CD8-positive, alpha-beta memory T cell (primary cell): ENCODE measurements around the gene CHMP2A. TPM values are rescaled to one million over a fixed set of nuclear protein-coding genes. Genes with fewer than 3 reads are reported as not detected.
A peak's percentile ranks its signal among the peaks of the same experiment; 100 is the strongest.

ENCODE experiments used
- CTCF ChIA-PET: fragments of 350-600 bp; sonication (Branson Sonifier 250); formaldehyde crosslinking; loops from one replicate; lab custom pipeline; 2021; ENCODE audit warnings: antibody characterized with exemption; lab: Charles Lee
- POLR2A ChIA-PET: fragments of 350-600 bp; sonication (Branson Sonifier 250); formaldehyde crosslinking; loops from one replicate; lab custom pipeline; 2021; ENCODE audit warnings: antibody characterized with exemption; lab: Charles Lee
- DNase-seq, 5 donors: peaks; one replicate each; pipeline versions ENCODE4 v3.0.0 to v3.0.0-alpha.2; 2020 to 2022; ENCODE audit warnings: mixed read lengths in 1 of 5
- H3K27ac ChIP-seq: one replicate; pipeline ENCODE4 v1.7.0; 2013; ENCODE audit warnings: low read depth, mild to moderate bottlenecking, low read length, moderate library complexity
- H3K27me3 ChIP-seq: 2 replicates; pipeline ENCODE4 v1.7.0; 2013; ENCODE audit warnings: low read length, mild to moderate bottlenecking; ENCODE audit not compliant: insufficient read depth, poor library complexity, severe bottlenecking
- H3K36me3 ChIP-seq: 2 replicates; pipeline ENCODE4 v1.7.0; 2013; ENCODE audit warnings: mild to moderate bottlenecking, low read length, moderate library complexity; ENCODE audit not compliant: insufficient read depth
- H3K4me1 ChIP-seq: 2 replicates; pipeline ENCODE4 v1.7.0; 2013; ENCODE audit warnings: mild to moderate bottlenecking, low read length, moderate library complexity; ENCODE audit not compliant: insufficient read depth
- H3K4me3 ChIP-seq: 2 replicates; pipeline ENCODE4 v1.7.0; 2013; ENCODE audit warnings: mild to moderate bottlenecking, low read length
- H3K9me3 ChIP-seq: 2 replicates; pipeline ENCODE4 v1.7.0; 2013; ENCODE audit warnings: mild to moderate bottlenecking, low read length
- H3K27ac Mint-ChIP-seq, 8 donors: one replicate each; pipeline ENCODE4 v1.8.0; 2020 to 2021; ENCODE audit warnings: mixed read lengths in 8 of 8, mild to moderate bottlenecking in 6 of 8, inconsistent platforms in 3 of 8, moderate library complexity in 3 of 8
- H3K27me3 Mint-ChIP-seq, 2 donors: one replicate each; pipeline ENCODE4 v1.8.0; 2020 to 2021; ENCODE audit warnings: mixed read lengths in 2 of 2, mild to moderate bottlenecking in 1 of 2, moderate library complexity in 1 of 2
- H3K36me3 Mint-ChIP-seq, 3 donors: one replicate each; pipeline ENCODE4 v1.8.0; 2020 to 2021; ENCODE audit warnings: mixed read lengths in 3 of 3, inconsistent platforms in 1 of 3, mild to moderate bottlenecking in 1 of 3
- H3K4me1 Mint-ChIP-seq, 3 donors: one replicate each; pipeline ENCODE4 v1.8.0; 2020 to 2021; ENCODE audit warnings: mixed read lengths in 3 of 3, inconsistent platforms in 1 of 3, mild to moderate bottlenecking in 1 of 3
- H3K4me3 Mint-ChIP-seq, 7 donors: one replicate each; pipeline ENCODE4 v1.8.0; 2020 to 2021; ENCODE audit warnings: mixed read lengths in 7 of 7, mild to moderate bottlenecking in 6 of 7, moderate library complexity in 4 of 7, inconsistent platforms in 2 of 7
- H3K9me3 Mint-ChIP-seq, 5 donors: one replicate each; pipeline ENCODE4 v1.8.0; 2020 to 2022; ENCODE audit warnings: mixed read lengths in 5 of 5, mild to moderate bottlenecking in 3 of 5, moderate library complexity in 2 of 5, inconsistent platforms in 1 of 5
- polyA plus RNA-seq: library from polyadenylated mRNA; unstranded; fragments of 300-500 nt; fragmentation: Illumina TruSeq; gene quantifications from one replicate; pipeline ENCODE4 v1.2.3, GENCODE V29; 2021
- total RNA-seq, 2 experiments: library from RNA; stranded (reverse); gene quantifications; one replicate each; pipeline ENCODE4 v1.2.3, GENCODE V29; 2021

The CHMP2A gene
- total and polyA plus RNA-seq, 3 experiments from 2014 or later = 88.8 to 198 (median 89.7) TPM

DNA sequence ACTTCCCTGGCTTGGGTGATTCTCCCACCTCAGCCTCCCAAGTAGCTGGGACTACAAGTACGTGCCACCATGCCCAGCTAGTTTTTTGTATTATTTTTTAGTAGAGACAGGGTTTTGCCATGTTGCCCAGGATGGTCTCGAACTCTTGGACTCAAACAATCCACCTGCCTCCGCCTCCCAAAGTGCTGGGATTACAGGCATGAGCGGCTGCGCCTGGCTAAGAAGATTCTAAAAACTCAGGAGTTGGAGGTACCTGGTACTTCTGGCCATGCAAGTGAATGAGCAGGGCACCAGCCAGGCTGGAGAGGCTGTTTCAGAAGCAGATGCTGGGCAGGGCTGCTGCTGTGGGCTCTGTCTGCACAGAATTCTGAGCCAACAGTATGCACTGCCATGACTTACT, 12.1 kb upstream of the CHMP2A start:
- H3K4me1 Mint-ChIP-seq = peaks cover 15 to 30% (median 23%) of the 10 kb centered on the region in 3 donors
- H3K9me3 Mint-ChIP-seq = no peaks in the 10 kb centered on the region
- H3K9me3 ChIP-seq = no peaks in the 10 kb centered on the region
- DNase-seq = no peak
- H3K4me3 ChIP-seq = no peak overlapping the region
- no peaks in the 10 kb centered on the region for H3K27me3 ChIP-seq
- H3K27ac ChIP-seq = no peak overlapping the region
- no peak overlapping the region for H3K4me3 Mint-ChIP-seq
- ChIA-PET CTCF (interaction anchor here (3.1 kb wide), 1 partner anchor 53 kb away, joined by 9 read pairs; no protein-coding TSS in a partner anchor), POLR2A (no interaction called here)
- H3K36me3 Mint-ChIP-seq = peaks cover 0 to 13% (median 0%) of the 10 kb centered on the region in 3 donors
- no peaks in the 10 kb centered on the region for H3K27me3 Mint-ChIP-seq
- no peak overlapping the region for H3K27ac Mint-ChIP-seq
- H3K4me1 ChIP-seq = peaks cover 20% of the 10 kb centered on the region
- H3K36me3 ChIP-seq = no peaks in the 10 kb centered on the region

- Histone ChIP-seq H3K36me3 (no peaks in the 10 kb centered on the region), H3K27ac (no peak overlapping the region), H3K4me1 (peaks cover 42% of the 10 kb centered on the region), H3K9me3 (no peaks in the 10 kb centered on the region), H3K4me3 (no peak overlapping the region), H3K27me3 (no peaks in the 10 kb centered on the region)
- ChIA-PET CTCF (no interaction called here), POLR2A (interaction anchor here (2.4 kb wide), 1 partner anchor 9 kb away, joined by 12 read pairs; the partner anchor contains the start of gene MZF1)
- Mint-ChIP-seq H3K4me3 (peak overlapping the region; percentile 48 to 89 (median 68)), H3K27me3 (no peaks in the 10 kb centered on the region), H3K4me1 (peaks cover 35 to 53% (median 39%) of the 10 kb centered on the region in 3 donors), H3K36me3 (peaks cover 0 to 12% (median 0%) of the 10 kb centered on the region in 3 donors), H3K9me3 (no peaks in the 10 kb centered on the region), H3K27ac (peak overlapping the region in 6 of 8 donors; percentile 31 to 89 (median 55))
- no peak for DNase-seq
Observed at GRCh38 chr19:58563823-58564222, 8.9 kb upstream of the CHMP2A start.

DNA sequence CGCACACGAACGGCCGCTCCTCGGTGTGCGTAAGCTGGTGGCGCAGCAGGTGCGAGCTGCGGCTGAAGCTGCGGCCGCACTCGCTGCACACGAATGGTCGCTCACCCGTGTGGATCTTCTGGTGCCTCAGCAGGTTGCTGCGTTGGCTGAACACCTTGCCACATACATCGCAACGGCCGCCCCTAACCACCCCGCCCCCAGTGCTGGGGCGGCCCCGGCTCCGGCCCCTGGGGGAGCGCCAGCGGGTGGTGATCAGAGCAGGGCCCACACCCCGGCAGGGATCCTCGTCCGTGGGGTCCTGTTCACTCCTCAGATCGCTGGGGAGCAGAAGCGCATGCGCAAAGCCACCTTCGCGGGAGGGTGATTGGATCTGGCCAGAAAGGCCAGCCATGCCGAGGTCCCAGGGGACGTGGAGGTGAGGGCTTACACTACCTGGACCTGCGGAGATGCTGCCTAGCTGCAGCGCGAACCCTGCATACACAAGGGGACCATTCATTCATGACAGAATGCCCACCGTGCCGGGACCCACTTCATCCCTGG, 8.2 kb upstream of the CHMP2A start:
- DNase-seq = no peak
- ChIA-PET CTCF (interaction anchor here (1.6 to 2.6 kb wide), 2 partner anchors 9 to 49 kb away, joined by 3 to 12 read pairs; no protein-coding TSS in a partner anchor), POLR2A (interaction anchor here (1.0 to 4.0 kb wide), 4 partner anchors 9 to 43 kb away, joined by 4 to 17 read pairs (median 8); partner anchors contain the start of genes CHMP2A, MZF1 and TRIM28)
- H3K27me3 ChIP-seq = no peaks in the 10 kb centered on the region
- no peak overlapping the region for H3K27ac ChIP-seq
- Mint-ChIP-seq H3K9me3 (no peaks in the 10 kb centered on the region), H3K36me3 (peaks cover 0 to 11% (median 0%) of the 10 kb centered on the region in 3 donors), H3K27me3 (no peaks in the 10 kb centered on the region), H3K27ac (peak overlapping the region; percentile 60 to 95 (median 83)), H3K4me1 (peaks cover 36 to 57% (median 40%) of the 10 kb centered on the region in 3 donors), H3K4me3 (peak overlapping the region; percentile 81 to 92 (median 87))
- no peaks in the 10 kb centered on the region for H3K36me3 ChIP-seq
- H3K9me3 ChIP-seq = no peaks in the 10 kb centered on the region
- peak overlapping the region; percentile 59 for H3K4me3 ChIP-seq
- H3K4me1 ChIP-seq = peaks cover 42% of the 10 kb centered on the region

- CTCF ChIA-PET = interaction anchor here (1.6 to 2.6 kb wide), 3 partner anchors 10 to 48 kb away, joined by 3 to 12 read pairs (median 10); partner anchors contain the start of gene ZBTB45
- POLR2A ChIA-PET = interaction anchor here (1.0 to 4.0 kb wide), 5 partner anchors 8 to 48 kb away, joined by 4 to 17 read pairs (median 5); partner anchors contain the start of genes CHMP2A, MZF1 and TRIM28
- Histone ChIP-seq H3K4me1 (peaks cover 47% of the 10 kb centered on the region), H3K27ac (peak overlapping the region; percentile 16), H3K9me3 (no peaks in the 10 kb centered on the region), H3K4me3 (peak overlapping the region; percentile 59), H3K27me3 (no peaks in the 10 kb centered on the region), H3K36me3 (no peaks in the 10 kb centered on the region)
- H3K4me3 Mint-ChIP-seq = peak overlapping the region; percentile 81 to 92 (median 87)
- H3K27me3 Mint-ChIP-seq = no peaks in the 10 kb centered on the region
- DNase-seq = peak in 2 of 5 donors; percentile 28 to 41
- H3K4me1 Mint-ChIP-seq = peaks cover 42 to 64% (median 47%) of the 10 kb centered on the region in 3 donors
- peak overlapping the region in 7 of 8 donors; percentile 47 to 98 (median 91) for H3K27ac Mint-ChIP-seq
- H3K9me3 Mint-ChIP-seq = no peaks in the 10 kb centered on the region
- peaks cover 0 to 16% (median 0%) of the 10 kb centered on the region in 3 donors for H3K36me3 Mint-ChIP-seq
Observed at GRCh38 chr19:58562122-58563033, 7.5 kb upstream of the CHMP2A start.

- no peaks in the 10 kb centered on the region for H3K27me3 ChIP-seq
- H3K4me1 Mint-ChIP-seq = peaks cover 49 to 73% (median 56%) of the 10 kb centered on the region in 3 donors
- no peak for DNase-seq
- peak overlapping the region; percentile 59 for H3K4me3 ChIP-seq
- peaks cover 6% of the 10 kb centered on the region for H3K36me3 ChIP-seq
- H3K4me1 ChIP-seq = peaks cover 53% of the 10 kb centered on the region
- no peaks in the 10 kb centered on the region for H3K27me3 Mint-ChIP-seq
- peak overlapping the region; percentile 81 to 92 (median 87) for H3K4me3 Mint-ChIP-seq
- H3K36me3 Mint-ChIP-seq = peaks cover 0 to 23% (median 0%) of the 10 kb centered on the region in 3 donors
- peak overlapping the region; percentile 16 for H3K27ac ChIP-seq
- ChIA-PET POLR2A (interaction anchor here (0.8 to 4.0 kb wide), 5 partner anchors 10 to 47 kb away, joined by 3 to 17 read pairs (median 6); partner anchors contain the start of genes MZF1, TRIM28 and ZBTB45), CTCF (interaction anchor here (1.0 to 2.6 kb wide), 5 partner anchors 8 to 47 kb away, joined by 3 to 12 read pairs (median 4); partner anchors contain the start of gene ZBTB45)
- H3K27ac Mint-ChIP-seq = peak overlapping the region in 6 of 8 donors; percentile 8 to 99 (median 91)
- H3K9me3 Mint-ChIP-seq = no peaks in the 10 kb centered on the region
- no peaks in the 10 kb centered on the region for H3K9me3 ChIP-seq
Observed at GRCh38 chr19:58561373-58562121, 6.6 kb upstream of the CHMP2A start.

DNA sequence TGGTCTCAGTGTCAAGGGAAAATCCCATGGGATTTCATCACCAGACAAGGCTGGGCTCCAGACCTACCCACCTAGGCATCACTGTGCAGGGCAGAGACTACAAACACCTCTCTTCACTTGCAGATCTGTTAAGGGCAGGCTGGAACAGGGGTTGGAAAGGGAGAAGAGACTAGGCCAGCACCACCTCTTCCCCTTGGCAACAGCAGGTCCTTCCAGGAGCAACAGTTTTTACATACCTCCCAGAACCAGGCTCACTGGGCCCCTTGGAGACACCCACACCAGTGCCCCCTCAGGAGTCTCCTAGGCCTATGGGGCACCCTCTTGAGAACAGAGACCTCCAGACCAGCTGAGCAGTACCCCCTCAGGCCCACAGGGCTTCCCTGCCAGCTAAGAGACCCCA, 6.0 kb upstream of the CHMP2A start:
- Histone ChIP-seq H3K27ac (no peak overlapping the region), H3K27me3 (no peaks in the 10 kb centered on the region), H3K4me1 (peaks cover 53% of the 10 kb centered on the region), H3K9me3 (no peaks in the 10 kb centered on the region), H3K4me3 (no peak overlapping the region), H3K36me3 (peaks cover 12% of the 10 kb centered on the region)
- POLR2A ChIA-PET = interaction anchor here (0.8 to 4.0 kb wide), 3 partner anchors 11 to 41 kb away, joined by 3 to 17 read pairs (median 6); partner anchors contain the start of genes TRIM28 and ZBTB45
- Mint-ChIP-seq H3K4me3 (peak overlapping the region; percentile 50 to 100 (median 89)), H3K27me3 (no peaks in the 10 kb centered on the region), H3K9me3 (no peaks in the 10 kb centered on the region), H3K4me1 (peaks cover 55 to 78% (median 60%) of the 10 kb centered on the region in 3 donors), H3K36me3 (peaks cover 0 to 29% (median 3%) of the 10 kb centered on the region in 3 donors), H3K27ac (peak overlapping the region in 5 of 8 donors; percentile 73 to 100 (median 98))
- CTCF ChIA-PET = interaction anchor here (1.0 to 2.6 kb wide), 4 partner anchors 9 to 47 kb away, joined by 3 to 12 read pairs (median 7); partner anchors contain the start of gene ZBTB45
- DNase-seq = no peak
